GM18517 (cell line): ENCODE results near the gene GDF7.

Source experiments
- ATAC-seq: cut with Tn5 transposase; IDR thresholded peaks from one replicate; pipeline ENCODE4 v1.9.1; 2021; ENCODE audit warnings: mild to moderate bottlenecking, moderate library complexity; ENCODE audit not compliant: unreplicated experiment

Gene GDF7

GRCh38 chr2:20672201-20672951, 5.4 kb downstream of the GDF7 start:
- no peak for ATAC-seq

GRCh38 chr2:20673686-20674308, 6.9 kb downstream of the GDF7 start:
- no peak for ATAC-seq

- no peak for ATAC-seq
Observed at GRCh38 chr2:20674309-20674965, 7.5 kb downstream of the GDF7 start.

- no peak for ATAC-seq
Observed at GRCh38 chr2:20674974-20675679, 8.2 kb downstream of the GDF7 start.

- ATAC-seq = peak; percentile 69
Observed at GRCh38 chr2:20675701-20676352, 8.9 kb downstream of the GDF7 start.

- peak; percentile 50 for ATAC-seq
Observed at GRCh38 chr2:20676353-20677215, 9.6 kb downstream of the GDF7 start.

DNA sequence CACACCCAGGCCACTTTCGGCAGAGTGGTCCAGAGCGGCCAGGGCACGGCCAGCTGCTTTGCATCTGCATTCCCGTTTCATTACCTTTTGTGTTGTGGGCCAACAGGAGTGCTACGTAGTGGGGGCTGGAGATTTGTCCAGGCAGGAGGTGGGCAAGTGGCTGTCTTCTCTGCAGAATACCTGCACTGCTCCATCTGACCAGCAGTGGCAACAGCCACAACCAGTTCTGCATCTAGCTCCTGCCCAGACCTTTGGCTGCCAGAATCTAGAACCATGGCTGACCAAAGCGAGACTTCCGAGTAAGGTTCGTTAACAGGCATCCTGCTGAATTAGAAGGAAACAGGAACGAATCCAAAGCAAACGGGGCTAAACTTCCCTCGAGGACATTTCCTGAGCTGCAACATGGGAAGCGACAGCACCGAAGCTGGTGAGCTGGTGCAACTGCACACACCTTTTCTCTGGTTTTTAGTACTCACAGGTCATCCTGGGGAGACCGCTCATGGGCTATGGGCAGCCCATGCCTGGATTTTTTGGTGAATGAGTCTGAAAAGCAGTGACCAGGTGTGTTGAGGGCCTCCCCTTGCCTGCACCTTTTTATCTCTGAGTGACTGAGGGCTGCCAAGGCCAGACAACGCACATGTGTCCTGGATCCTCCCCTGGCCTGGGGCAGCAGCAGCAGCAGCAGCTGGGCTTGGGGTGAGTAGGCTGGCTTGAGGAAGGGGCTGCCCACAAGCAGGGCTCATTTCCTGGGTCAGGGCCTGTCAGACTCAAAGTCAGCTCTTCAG, 10.5 kb downstream of the GDF7 start:
- peak; percentile 40 for ATAC-seq

DNA sequence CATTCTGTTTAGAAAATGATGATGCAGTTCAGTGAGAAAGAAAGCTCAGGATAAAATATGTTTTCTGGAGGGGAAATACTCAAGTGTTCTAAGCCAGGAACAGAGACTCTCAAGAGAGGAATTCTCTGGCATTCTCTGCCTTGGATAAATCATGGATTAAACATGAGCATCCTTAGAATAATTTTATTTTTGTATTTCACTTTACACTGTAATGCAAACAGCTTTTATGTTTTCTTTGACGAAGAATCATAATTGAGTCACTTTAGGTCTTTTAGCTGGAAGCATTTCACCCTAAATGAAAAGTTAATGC, 11.1 kb downstream of the GDF7 start:
- ATAC-seq = no peak

DNA sequence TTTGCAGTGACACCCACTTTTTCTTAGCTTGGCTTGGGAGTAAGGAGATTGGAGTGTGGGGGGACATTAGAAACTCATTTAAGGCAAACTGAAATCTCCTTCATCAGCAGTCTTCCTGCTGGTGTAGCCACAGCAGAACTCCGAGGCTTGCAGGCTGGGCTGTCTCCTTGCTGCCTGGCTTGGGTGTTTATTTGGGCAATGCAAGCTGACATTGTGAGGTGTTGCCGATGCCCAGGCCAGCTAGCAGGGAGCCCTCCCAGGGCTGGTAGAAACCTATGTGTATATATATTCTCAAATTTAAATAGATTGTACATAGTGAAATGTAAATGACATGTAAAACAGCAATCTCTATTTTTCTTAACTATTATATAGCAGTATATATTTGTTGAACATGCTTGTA, 11.8 kb downstream of the GDF7 start:
- ATAC-seq = no peak

DNA sequence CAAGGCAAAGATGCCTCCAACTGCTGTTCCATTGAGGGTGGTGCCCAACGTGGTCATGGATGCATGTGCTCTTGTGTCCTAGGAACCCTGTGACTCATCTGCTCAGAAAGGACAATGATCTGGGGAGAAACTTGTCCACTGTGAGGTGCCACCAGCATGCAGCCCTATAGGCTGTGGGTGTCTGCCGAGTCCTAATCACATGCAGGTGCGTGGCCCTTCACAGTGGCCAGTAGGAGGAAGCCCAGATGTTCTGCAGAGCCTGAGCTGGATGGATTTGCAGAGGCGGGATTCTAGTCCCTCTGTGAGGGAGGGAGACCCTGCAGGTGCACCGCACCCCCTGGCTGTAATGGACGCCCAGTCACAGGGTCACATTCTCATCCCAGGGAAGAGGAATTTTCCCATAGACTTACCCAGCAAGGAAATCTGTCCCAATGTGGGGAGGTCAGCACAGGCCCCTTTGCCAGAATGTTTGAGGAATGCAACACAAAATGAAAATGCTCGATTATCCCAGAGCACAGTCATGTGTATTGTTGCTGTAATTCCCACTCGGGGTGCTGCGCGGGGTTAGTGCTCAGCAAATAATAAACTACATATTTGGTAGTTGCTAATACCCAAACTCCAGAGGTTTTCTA, 13.9 kb downstream of the GDF7 start:
- no peak for ATAC-seq

DNA sequence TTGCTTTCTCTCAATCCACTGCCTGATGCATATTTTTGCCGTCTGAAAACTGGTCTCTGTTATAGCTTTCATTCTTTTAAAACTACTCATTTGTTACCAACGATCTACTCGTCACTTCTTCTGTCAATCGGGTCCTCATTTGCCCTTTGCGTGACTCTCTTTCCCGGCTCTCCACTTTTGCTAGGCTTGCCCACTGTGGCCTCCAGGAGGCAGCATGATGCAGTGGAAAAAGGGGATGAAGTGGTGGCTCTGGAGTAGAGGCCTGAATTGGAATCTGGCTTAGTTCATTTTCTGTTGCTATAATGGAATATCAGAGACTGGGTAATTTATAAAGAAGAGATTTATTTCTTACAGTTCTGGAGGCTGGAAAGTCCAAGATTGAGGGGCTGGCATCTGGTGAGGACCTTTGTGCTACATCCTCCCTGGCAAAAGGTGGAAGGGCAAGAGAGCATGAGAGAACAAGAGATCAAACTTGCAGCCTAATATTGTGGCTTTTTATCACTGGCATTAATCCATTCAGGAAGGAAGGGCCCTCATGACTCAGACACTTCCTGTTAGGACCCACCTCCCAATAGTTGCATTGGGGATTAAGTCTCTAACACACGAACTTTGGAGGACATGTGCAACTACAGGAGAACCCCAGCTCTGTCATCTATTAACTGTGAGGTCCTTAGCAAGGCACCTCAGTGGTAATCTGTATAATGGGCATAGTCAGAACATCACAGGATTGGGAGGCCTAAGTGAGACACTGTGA, 15.4 kb downstream of the GDF7 start:
- ATAC-seq = no peak

DNA sequence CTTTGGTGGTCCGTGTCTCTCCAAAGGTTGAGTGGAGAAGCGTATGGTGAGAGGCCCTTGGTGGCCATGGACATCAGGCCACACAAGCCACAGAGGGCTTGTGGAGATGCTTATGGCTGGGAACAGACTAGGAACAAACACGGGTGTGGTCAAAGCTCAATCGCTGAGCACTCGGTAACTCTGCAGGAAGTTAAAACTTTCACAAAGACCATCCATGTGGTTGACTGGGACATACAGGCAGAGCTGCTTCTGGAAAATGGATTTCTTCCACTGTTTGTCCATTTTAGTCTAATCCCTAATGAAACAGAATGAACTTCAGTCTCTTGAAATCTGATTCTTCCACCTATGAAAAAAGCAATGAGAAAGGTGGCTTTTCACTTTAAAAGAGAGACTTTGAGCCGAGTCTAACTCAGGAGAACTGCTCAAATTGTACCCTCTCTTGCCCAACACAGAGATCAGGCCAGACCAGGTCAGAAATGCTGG, 17.7 kb downstream of the GDF7 start:
- no peak for ATAC-seq

- no peak for ATAC-seq
Observed at GRCh38 chr2:20687260-20687832, 20.4 kb downstream of the GDF7 start.

GRCh38 chr2:20689428-20690264, 22.7 kb downstream of the GDF7 start:
- no peak for ATAC-seq

- no peak for ATAC-seq
Observed at GRCh38 chr2:20691076-20691734, 24.3 kb downstream of the GDF7 start.

GRCh38 chr2:20692081-20692480, 25.1 kb downstream of the GDF7 start:
- no peak for ATAC-seq
